ENCODE results near the gene NCR3LG1.

Gene NCR3LG1
- total RNA-seq, result 3.5 to 38.9 (median 11.5) reads per million in 9 experiments

DNA sequence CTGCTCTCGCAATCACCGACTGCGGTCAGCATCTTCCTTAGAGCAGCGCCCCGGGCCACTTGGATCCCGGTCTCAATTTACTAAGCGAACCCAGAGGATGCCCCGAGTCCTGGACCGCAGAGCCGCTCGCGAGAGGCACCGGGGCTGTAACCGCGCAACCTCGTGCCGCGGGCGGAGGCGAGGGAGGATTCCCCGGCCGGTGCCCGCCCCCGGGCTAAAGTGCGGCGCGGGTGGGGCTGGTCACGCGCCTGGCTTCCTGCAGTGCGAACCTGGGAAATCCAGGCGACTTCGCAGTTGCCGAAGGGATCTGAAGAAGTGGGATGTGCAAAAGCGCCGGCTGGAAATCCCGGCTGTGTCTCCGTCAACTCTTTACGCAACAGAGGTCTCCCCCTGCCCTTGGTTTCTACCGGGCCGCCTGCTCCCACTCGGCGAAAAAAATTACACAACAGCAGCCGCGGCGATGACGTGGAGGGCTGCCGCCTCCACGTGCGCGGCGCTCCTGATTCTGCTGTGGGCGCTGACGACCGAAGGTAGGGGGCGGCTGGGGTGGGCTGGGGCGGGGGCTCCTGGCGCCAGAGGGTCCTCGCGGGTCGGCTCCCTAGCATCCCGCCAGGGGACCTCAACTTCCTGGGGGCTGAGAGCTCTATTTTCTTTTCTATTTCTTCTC, at the start of gene NCR3LG1:
NCR3LG1 (plus strand) TSS at position 291 of the 667 bp plus-strand sequence; CDS start at position 461, 170 bp downstream.
- peaks cover 26% of the 10 kb centered on the region for H3K36me3 Mint-ChIP-seq (ENCODE audit: insufficient read depth)
- peak within 1 kb of the TSS; percentile 93 to 95 for H3K4me3 Mint-ChIP-seq
- H3K27me3 Mint-ChIP-seq, result no peaks in the 10 kb centered on the region
- no peaks in the 10 kb centered on the region for H3K9me3 Mint-ChIP-seq
- peaks cover 23 to 31% of the 10 kb centered on the region in 2 donors for H3K4me1 Mint-ChIP-seq (ENCODE audit: low read depth in 2 of 2)
- DNase-seq (peak; percentile 61 to 63 (median 62)), ATAC-seq (replicated peaks) (peak; percentile 74)
- peak within 1 kb of the TSS; percentile 93 to 95 for H3K27ac Mint-ChIP-seq

- Mint-ChIP-seq H3K27ac (no peak overlapping the region), H3K4me3 (no peak overlapping the region), H3K4me1 (ENCODE audit: low read depth in 2 of 2) (no peaks in the 10 kb centered on the region), H3K9me3 (no peaks in the 10 kb centered on the region), H3K36me3 (ENCODE audit: insufficient read depth) (peaks cover 39% of the 10 kb centered on the region), H3K27me3 (no peaks in the 10 kb centered on the region)
- DNase-seq (no peak), ATAC-seq (replicated peaks) (no peak)
Observed at GRCh38 chr11:17313349-17314231, 38.0 kb upstream of the NCR3LG1 start.

DNA sequence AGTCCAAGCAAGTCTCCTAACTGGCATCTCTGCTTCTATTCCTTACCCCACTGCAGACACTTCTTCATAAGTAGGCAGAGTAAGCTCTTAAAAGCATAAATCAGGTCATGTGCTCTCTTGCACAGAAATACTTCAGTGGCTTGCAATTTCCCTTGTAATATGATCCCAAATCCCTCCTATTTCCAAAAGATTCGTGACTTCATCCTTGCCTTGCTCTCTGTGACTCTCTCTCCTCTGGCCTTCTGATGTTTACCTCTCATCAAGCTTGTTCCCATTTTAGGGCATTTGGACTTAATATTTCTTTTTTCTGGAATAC, 37.4 kb upstream of the NCR3LG1 start:
- H3K4me3 Mint-ChIP-seq, result no peak overlapping the region
- ATAC-seq (replicated peaks), result no peak
- no peaks in the 10 kb centered on the region for H3K27me3 Mint-ChIP-seq
- H3K36me3 Mint-ChIP-seq (ENCODE audit: insufficient read depth), result peaks cover 39% of the 10 kb centered on the region
- H3K4me1 Mint-ChIP-seq (ENCODE audit: low read depth in 2 of 2), result no peaks in the 10 kb centered on the region
- no peaks in the 10 kb centered on the region for H3K9me3 Mint-ChIP-seq
- no peak for DNase-seq
- no peak overlapping the region for H3K27ac Mint-ChIP-seq

DNA sequence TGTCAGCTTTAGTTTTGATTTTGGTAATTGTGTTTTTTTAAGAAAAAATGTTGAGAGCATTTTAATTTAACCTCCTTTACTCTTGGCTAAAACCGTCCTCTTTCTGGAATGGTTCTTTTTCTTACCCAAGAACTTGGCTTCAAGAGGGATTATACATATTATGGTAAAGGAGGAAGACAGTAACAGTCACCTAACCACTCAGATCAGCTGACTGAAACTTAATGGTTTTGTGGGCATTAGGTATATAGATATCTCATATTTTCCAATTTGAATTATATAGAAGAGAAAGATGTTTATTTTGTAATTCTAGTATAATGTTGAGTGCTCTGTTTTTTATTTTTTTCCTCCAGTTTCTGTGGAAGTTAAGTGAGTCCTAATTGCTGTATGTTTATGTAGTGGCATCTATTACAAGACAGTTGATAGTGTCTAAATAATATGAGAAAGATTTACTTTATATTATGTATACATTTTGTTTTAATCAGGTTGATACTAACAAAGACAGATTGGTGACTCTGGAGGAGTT, 36.6 kb upstream of the NCR3LG1 start:
- Mint-ChIP-seq H3K9me3 (no peaks in the 10 kb centered on the region), H3K27me3 (no peaks in the 10 kb centered on the region), H3K4me1 (ENCODE audit: low read depth in 2 of 2) (no peaks in the 10 kb centered on the region), H3K36me3 (ENCODE audit: insufficient read depth) (peaks cover 39% of the 10 kb centered on the region), H3K27ac (no peak overlapping the region), H3K4me3 (no peak overlapping the region)
- no peak for ATAC-seq (replicated peaks)
- no peak for DNase-seq

- DNase-seq (no peak), ATAC-seq (replicated peaks) (no peak)
- no peak overlapping the region for H3K4me3 Mint-ChIP-seq
- no peaks in the 10 kb centered on the region for H3K9me3 Mint-ChIP-seq
- H3K36me3 Mint-ChIP-seq (ENCODE audit: insufficient read depth), result peaks cover 30% of the 10 kb centered on the region
- H3K27me3 Mint-ChIP-seq, result no peaks in the 10 kb centered on the region
- H3K27ac Mint-ChIP-seq, result peak overlapping the region in 1 of 2 donors; percentile 69
- H3K4me1 Mint-ChIP-seq (ENCODE audit: low read depth in 2 of 2), result peaks cover 5 to 15% of the 10 kb centered on the region in 2 donors
Observed at GRCh38 chr11:17328871-17329494, 22.6 kb upstream of the NCR3LG1 start.

- no peaks in the 10 kb centered on the region for H3K9me3 Mint-ChIP-seq
- H3K27me3 Mint-ChIP-seq, result no peaks in the 10 kb centered on the region
- H3K4me3 Mint-ChIP-seq, result no peak overlapping the region
- peaks cover 6 to 20% of the 10 kb centered on the region in 2 donors for H3K4me1 Mint-ChIP-seq (ENCODE audit: low read depth in 2 of 2)
- DNase-seq, result no peak
- peaks cover 17% of the 10 kb centered on the region for H3K36me3 Mint-ChIP-seq (ENCODE audit: insufficient read depth)
- no peak overlapping the region for H3K27ac Mint-ChIP-seq
- no peak for ATAC-seq (replicated peaks)
Observed at GRCh38 chr11:17331669-17332068, 19.9 kb upstream of the NCR3LG1 start.

GRCh38 chr11:17333799-17334586, 17.6 kb upstream of the NCR3LG1 start:
- ATAC-seq (replicated peaks), result peak; percentile 99
- Mint-ChIP-seq H3K4me1 (ENCODE audit: low read depth in 2 of 2) (peaks cover 6 to 16% of the 10 kb centered on the region in 2 donors), H3K4me3 (no peak overlapping the region), H3K27ac (peak overlapping the region; percentile 69 to 77), H3K9me3 (no peaks in the 10 kb centered on the region), H3K36me3 (ENCODE audit: insufficient read depth) (peaks cover 17% of the 10 kb centered on the region), H3K27me3 (no peaks in the 10 kb centered on the region)
- DNase-seq, result peak; percentile 8 to 26 (median 10)

DNA sequence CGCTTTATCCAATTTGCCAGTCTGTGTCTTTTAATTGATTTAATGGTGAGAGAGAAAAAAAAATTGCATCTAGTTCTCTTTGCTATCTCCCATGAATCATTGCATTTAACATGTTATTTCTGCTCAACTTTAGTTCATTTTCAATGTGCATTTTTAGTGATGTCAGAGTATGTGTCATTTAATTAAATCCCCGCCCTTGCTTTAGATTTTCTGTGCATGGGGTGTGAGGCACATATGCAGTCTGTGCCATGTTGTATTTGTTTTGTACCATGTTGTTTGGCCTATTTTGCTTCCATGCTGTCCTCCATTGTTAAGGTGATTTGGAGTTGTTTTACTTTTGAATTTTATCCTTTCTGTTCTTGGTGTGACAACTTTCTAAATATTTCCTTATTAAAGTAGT, 8.3 kb upstream of the NCR3LG1 start:
- Mint-ChIP-seq H3K9me3 (no peaks in the 10 kb centered on the region), H3K4me3 (no peak overlapping the region), H3K36me3 (ENCODE audit: insufficient read depth) (no peaks in the 10 kb centered on the region), H3K4me1 (ENCODE audit: low read depth in 2 of 2) (peaks cover 0 to 4% of the 10 kb centered on the region in 2 donors), H3K27me3 (no peaks in the 10 kb centered on the region), H3K27ac (no peak overlapping the region)
- DNase-seq, result no peak
- ATAC-seq (replicated peaks), result no peak

- Mint-ChIP-seq H3K9me3 (no peaks in the 10 kb centered on the region), H3K27me3 (no peaks in the 10 kb centered on the region), H3K4me1 (ENCODE audit: low read depth in 2 of 2) (peaks cover 0 to 4% of the 10 kb centered on the region in 2 donors), H3K36me3 (ENCODE audit: insufficient read depth) (no peaks in the 10 kb centered on the region), H3K4me3 (no peak overlapping the region), H3K27ac (no peak overlapping the region)
- DNase-seq (no peak), ATAC-seq (replicated peaks) (no peak)
Observed at GRCh38 chr11:17343907-17344306, 7.7 kb upstream of the NCR3LG1 start.

GRCh38 chr11:17347676-17348075, 3.9 kb upstream of the NCR3LG1 start:
- no peak overlapping the region for H3K27ac Mint-ChIP-seq
- H3K36me3 Mint-ChIP-seq (ENCODE audit: insufficient read depth), result peaks cover 11% of the 10 kb centered on the region
- no peaks in the 10 kb centered on the region for H3K27me3 Mint-ChIP-seq
- H3K9me3 Mint-ChIP-seq, result no peaks in the 10 kb centered on the region
- peaks cover 12 to 14% of the 10 kb centered on the region in 2 donors for H3K4me1 Mint-ChIP-seq (ENCODE audit: low read depth in 2 of 2)
- no peak overlapping the region for H3K4me3 Mint-ChIP-seq
- no peak for DNase-seq
- ATAC-seq (replicated peaks), result no peak

- H3K4me3 Mint-ChIP-seq, result peak overlapping the region; percentile 93 to 95
- no peaks in the 10 kb centered on the region for H3K9me3 Mint-ChIP-seq
- ATAC-seq (replicated peaks), result no peak
- DNase-seq, result no peak
- H3K4me1 Mint-ChIP-seq (ENCODE audit: low read depth in 2 of 2), result peaks cover 23 to 31% of the 10 kb centered on the region in 2 donors
- H3K27me3 Mint-ChIP-seq, result no peaks in the 10 kb centered on the region
- peaks cover 26% of the 10 kb centered on the region for H3K36me3 Mint-ChIP-seq (ENCODE audit: insufficient read depth)
- H3K27ac Mint-ChIP-seq, result peak overlapping the region; percentile 93 to 95
Observed at GRCh38 chr11:17350455-17351171, 987 bp upstream of the NCR3LG1 start.

DNA sequence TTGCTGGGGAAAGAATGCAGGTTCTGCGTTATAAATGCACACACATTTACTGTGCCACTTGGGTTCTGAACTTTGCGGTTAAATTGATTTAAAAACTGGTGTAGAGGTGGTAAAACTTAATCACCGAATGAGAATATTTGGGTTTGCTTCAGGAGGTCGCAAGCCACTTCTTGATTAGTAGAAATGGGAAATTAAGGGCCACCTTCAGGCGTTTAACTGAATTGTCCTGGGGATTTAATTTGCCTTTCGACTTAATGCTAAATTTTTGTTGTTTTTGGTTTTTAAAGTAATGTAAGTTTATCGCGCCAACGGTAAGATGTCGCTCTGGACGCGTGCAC, 459 bp upstream of the NCR3LG1 start:
- Mint-ChIP-seq H3K4me3 (peak overlapping the region; percentile 93 to 95), H3K27ac (peak overlapping the region; percentile 93 to 95)

More for the DNA sequence above, 459 bp upstream of the NCR3LG1 start:
- H3K36me3 Mint-ChIP-seq (ENCODE audit: insufficient read depth), result peaks cover 26% of the 10 kb centered on the region
- no peak for ATAC-seq (replicated peaks)
- DNase-seq, result no peak
- H3K27me3 Mint-ChIP-seq, result no peaks in the 10 kb centered on the region
- H3K4me1 Mint-ChIP-seq (ENCODE audit: low read depth in 2 of 2), result peaks cover 23 to 31% of the 10 kb centered on the region in 2 donors
- H3K9me3 Mint-ChIP-seq, result no peaks in the 10 kb centered on the region

All from effector memory CD8-positive, alpha-beta T cell (primary cell).